Lung (tissue), 12 donors: ENCODE results near the gene FGG. TPM values are rescaled to one million over a fixed set of nuclear protein-coding genes. Genes with fewer than 3 reads are reported as not detected.

Experiments
- ATAC-seq: fragments of 200-7000 bp; cut with Tn5 transposase; one replicate; pipeline ENCODE4 v1.9.1; 2020; ENCODE audit warnings: moderate number of reproducible peaks; ENCODE audit not compliant: insufficient read depth, low FRiP score
- DNase-seq, 3 donors: peaks; one replicate each; pipeline ENCODE4 v3.0.0-alpha.2; 2013 to 2017
- H3K27ac ChIP-seq, 2 donors: one replicate each; pipeline ENCODE4 v1.5.1; 2013; ENCODE audit warnings: mild to moderate bottlenecking in 2 of 2, moderate library complexity in 2 of 2, control low read depth in 1 of 2, inconsistent platforms in 1 of 2, low read depth in 1 of 2, low read length in 1 of 2
- H3K27me3 ChIP-seq, 3 donors: one replicate each; pipeline ENCODE4 v1.5.1; 2013; ENCODE audit warnings: low read length in 2 of 3; ENCODE audit not compliant: control insufficient read depth in 3 of 3, insufficient read depth in 3 of 3
- H3K36me3 ChIP-seq, 4 donors: one replicate each; pipeline ENCODE4 v1.5.1; 2013; ENCODE audit warnings: low read length in 4 of 4, mild to moderate bottlenecking in 1 of 4, moderate library complexity in 1 of 4; ENCODE audit not compliant: control insufficient read depth in 4 of 4, insufficient read depth in 4 of 4
- H3K4me1 ChIP-seq, 5 donors: one replicate each; pipeline ENCODE4 v1.5.1; 2013; ENCODE audit warnings: low read length in 5 of 5, mild to moderate bottlenecking in 2 of 5, moderate library complexity in 1 of 5; ENCODE audit not compliant: control insufficient read depth in 5 of 5, insufficient read depth in 5 of 5
- H3K4me3 ChIP-seq: one replicate; pipeline ENCODE4 v1.5.1; 2013; ENCODE audit warnings: mild to moderate bottlenecking, control low read depth, moderate library complexity
- H3K9ac ChIP-seq, 2 donors: one replicate each; pipeline ENCODE4 v1.5.1; 2013; ENCODE audit warnings: low read length in 2 of 2, control low read depth in 1 of 2; ENCODE audit not compliant: insufficient read depth in 1 of 2
- H3K9me3 ChIP-seq, 4 donors: one replicate each; pipeline ENCODE4 v1.5.1; 2013; ENCODE audit warnings: low read length in 3 of 4, mild to moderate bottlenecking in 1 of 4, moderate library complexity in 1 of 4; ENCODE audit not compliant: control insufficient read depth in 4 of 4, insufficient read depth in 3 of 4
- WGBS, 2 donors: extraction: QIAGEN DNeasy Blood & Tissue Kit; methylation state at CpG; one replicate each; pipeline ENCODE4 v1.1.7; 2013; 5-methylcytosine and 5-hydroxymethylcytosine counted together
- polyA plus RNA-seq, 2 donors: library from polyadenylated mRNA; stranded (reverse); fragments of 200-250 nt; gene quantifications; one replicate each; pipeline ENCODE4 v1.2.1, GENCODE V29; 2013
- total RNA-seq, 2 donors: library from RNA; depleted of rRNA in 1 of 2; stranded (reverse); fragments of >200 nt in 1 of 2; gene quantifications; one replicate each; pipeline ENCODE4 v1.2.1, GENCODE V29; 2014 to 2021
- TF ChIP-seq, protein P1 (sequence below): IDR thresholded peaks from 2 replicates; pipeline ENCODE4 v1.5.1; 2012; ENCODE audit warnings: mild to moderate bottlenecking; ENCODE audit errors: control extremely low read depth, extremely low read depth
- donor health status: control.
- donor health status: control.
- donor health status: Bipolar disorder and iron deficiency.
- donor health status: healthy.
- donor health status: DM: yes; HTN: yes; CAD: no.

FGG gene
- total and polyA plus RNA-seq, 4 donors, result 0.91 to 172 (median 33.0) TPM

DNA sequence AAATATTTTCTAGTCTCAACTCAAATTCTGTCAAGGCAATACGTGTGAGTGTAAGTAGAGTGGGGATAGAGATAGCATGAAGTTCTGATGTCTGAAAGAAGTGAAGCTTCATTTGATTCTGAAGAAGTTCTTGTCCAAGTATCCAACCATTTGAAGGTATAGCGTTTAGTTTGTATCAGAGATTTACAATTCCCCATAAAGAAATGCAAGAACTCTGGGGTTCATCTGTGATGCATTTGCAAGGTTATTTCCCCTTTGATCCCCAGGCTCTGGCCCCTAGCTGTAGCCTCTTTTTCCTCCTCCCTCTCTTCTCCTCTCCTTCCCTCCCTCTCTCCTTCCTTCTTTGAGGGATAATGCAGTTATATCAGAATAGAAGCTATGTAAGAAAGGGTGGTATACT is 29.7 kb downstream of the FGG start:
- TF ChIP-seq, protein P1, sequence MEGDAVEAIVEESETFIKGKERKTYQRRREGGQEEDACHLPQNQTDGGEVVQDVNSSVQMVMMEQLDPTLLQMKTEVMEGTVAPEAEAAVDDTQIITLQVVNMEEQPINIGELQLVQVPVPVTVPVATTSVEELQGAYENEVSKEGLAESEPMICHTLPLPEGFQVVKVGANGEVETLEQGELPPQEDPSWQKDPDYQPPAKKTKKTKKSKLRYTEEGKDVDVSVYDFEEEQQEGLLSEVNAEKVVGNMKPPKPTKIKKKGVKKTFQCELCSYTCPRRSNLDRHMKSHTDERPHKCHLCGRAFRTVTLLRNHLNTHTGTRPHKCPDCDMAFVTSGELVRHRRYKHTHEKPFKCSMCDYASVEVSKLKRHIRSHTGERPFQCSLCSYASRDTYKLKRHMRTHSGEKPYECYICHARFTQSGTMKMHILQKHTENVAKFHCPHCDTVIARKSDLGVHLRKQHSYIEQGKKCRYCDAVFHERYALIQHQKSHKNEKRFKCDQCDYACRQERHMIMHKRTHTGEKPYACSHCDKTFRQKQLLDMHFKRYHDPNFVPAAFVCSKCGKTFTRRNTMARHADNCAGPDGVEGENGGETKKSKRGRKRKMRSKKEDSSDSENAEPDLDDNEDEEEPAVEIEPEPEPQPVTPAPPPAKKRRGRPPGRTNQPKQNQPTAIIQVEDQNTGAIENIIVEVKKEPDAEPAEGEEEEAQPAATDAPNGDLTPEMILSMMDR, result no peak
- H3K9ac ChIP-seq, result no peak overlapping the region
- H3K27me3 ChIP-seq, result peaks cover 0 to 4% (median 0%) of the 10 kb centered on the region in 3 donors
- H3K27ac ChIP-seq, result no peak overlapping the region
- no peaks in the 10 kb centered on the region for H3K36me3 ChIP-seq
- H3K4me1 ChIP-seq, result no peaks in the 10 kb centered on the region
- no peaks in the 10 kb centered on the region for H3K9me3 ChIP-seq
- DNase-seq (no peak), ATAC-seq (no peak)
- no peak overlapping the region for H3K4me3 ChIP-seq
- WGBS, 2 donors, result 40 to 93% methylated on average over 2 of the region's 2 CpGs

DNA sequence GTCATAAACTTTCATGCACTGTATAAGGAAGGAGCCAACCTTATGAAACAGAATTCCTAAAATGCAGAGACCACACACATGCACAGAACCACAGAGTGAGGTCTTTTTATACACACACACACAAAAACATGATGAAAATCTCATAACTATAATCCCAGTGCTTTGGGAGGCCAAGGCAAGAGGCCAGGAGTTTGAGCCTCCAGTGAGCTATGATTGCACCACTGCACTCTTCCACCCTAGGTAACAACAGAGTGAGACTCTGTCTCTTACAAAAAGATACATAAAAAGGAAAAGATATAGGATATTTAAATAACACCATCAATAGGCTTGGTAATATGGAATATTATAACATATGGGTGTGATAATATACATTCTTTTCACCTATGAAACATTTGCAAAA is 32.5 kb downstream of the FGG start:
- no peaks in the 10 kb centered on the region for H3K4me1 ChIP-seq
- no peak overlapping the region for H3K9ac ChIP-seq
- no peak overlapping the region for H3K27ac ChIP-seq
- H3K27me3 ChIP-seq, result no peaks in the 10 kb centered on the region
- ATAC-seq, result no peak
- TF ChIP-seq, protein P1, result no peak
- no peaks in the 10 kb centered on the region for H3K36me3 ChIP-seq
- DNase-seq, result no peak
- H3K4me3 ChIP-seq, result no peak overlapping the region
- no peaks in the 10 kb centered on the region for H3K9me3 ChIP-seq

DNA sequence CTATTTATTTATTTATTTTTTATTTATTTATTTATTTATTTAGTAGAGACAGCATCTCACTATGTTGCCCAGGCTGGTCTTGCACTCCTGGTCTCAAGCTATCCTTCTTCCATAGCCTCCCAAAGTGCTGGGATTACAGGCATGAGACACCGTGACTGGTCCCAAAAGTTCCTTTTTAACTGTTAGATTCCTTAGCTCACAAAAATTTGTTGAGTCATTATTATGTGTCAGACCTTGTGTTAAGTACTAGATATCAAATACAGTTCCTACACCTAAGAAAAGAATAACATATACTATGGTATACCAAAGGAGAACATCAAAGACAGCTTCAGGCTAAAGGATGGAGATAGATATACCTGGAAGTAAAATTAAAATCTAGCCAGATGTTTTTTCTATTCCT is 33.5 kb downstream of the FGG start:
- no peaks in the 10 kb centered on the region for H3K36me3 ChIP-seq
- H3K4me3 ChIP-seq, result no peak overlapping the region
- no peak for DNase-seq
- 53 to 58% methylated on average over 1 of the region's 1 CpG for WGBS, 2 donors
- H3K4me1 ChIP-seq, result no peaks in the 10 kb centered on the region
- H3K27me3 ChIP-seq, result no peaks in the 10 kb centered on the region
- TF ChIP-seq, protein P1, result no peak
- ATAC-seq, result no peak
- H3K9me3 ChIP-seq, result no peaks in the 10 kb centered on the region
- no peak overlapping the region for H3K9ac ChIP-seq
- no peak overlapping the region for H3K27ac ChIP-seq

GRCh38 chr4:154577324-154577723 is 35.1 kb downstream of the FGG start:
- Histone ChIP-seq H3K4me3 (no peak overlapping the region), H3K27ac (no peak overlapping the region), H3K9ac (no peak overlapping the region), H3K9me3 (no peaks in the 10 kb centered on the region), H3K36me3 (no peaks in the 10 kb centered on the region), H3K4me1 (no peaks in the 10 kb centered on the region), H3K27me3 (no peaks in the 10 kb centered on the region)
- ATAC-seq (no peak), DNase-seq (no peak)
- TF ChIP-seq, protein P1, result no peak
- 71 to 81% methylated on average over 2 of the region's 2 CpGs for WGBS, 2 donors
